GM21717 (cell line): ENCODE results near the gene TTLL9.

Experiments used
- ATAC-seq: cut with Tn5 transposase; IDR thresholded peaks from one replicate; pipeline ENCODE4 v1.9.1; 2021; ENCODE audit warnings: mild to moderate bottlenecking, moderate library complexity; ENCODE audit not compliant: unreplicated experiment

TTLL9 gene

GRCh38 chr20:31974296-31974695, 103.9 kb downstream of the TTLL9 start:
- no peak for ATAC-seq

DNA sequence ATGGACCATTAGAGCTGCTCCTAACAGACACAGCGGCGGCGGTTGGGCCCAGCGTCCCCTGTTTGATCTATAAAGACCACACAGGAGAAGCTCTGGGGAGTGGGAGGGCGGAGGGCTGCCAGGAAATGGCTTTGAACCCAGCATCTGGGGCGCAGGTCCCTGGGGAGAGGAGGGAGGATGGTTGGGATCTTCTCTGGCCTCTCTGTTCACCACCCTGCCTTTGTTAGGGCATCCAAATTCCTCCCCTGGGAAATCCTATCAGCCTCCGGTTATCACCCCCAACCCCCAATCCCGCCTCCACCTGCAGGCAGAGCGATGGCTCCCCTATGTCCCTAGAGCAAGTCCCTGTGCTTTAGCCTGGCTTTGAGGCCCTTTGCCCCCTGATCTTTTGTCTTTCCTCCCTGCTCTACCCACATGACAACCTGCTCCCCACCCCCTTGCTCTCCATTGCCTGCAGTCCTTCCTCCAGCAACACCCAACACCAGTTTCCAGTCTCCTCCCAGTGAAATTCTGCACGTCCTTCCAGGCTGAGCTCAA, 104.6 kb downstream of the TTLL9 start:
- no peak for ATAC-seq

DNA sequence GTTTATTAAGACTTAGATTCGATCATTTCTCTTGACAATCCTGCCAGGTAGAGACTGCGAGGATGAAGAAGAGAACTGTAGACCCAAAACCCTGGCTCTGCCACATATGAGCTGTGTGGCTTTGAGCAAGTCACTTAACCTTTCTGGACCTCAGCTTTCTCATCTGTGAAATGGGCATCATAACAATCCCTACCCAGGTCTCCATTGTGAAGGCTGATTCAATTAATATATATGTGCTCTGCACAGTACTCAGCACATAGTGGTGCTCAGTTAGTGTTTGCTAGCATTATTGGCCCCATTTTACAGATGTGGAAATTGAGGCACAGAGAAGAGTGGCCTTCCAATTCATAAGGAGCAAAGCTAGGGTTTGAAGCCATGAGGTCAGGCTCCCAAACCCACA, 105.4 kb downstream of the TTLL9 start:
- no peak for ATAC-seq

- ATAC-seq, result no peak
These were observed 106.6 kb downstream of the TTLL9 start for GRCh38 chr20:31977080-31977479.

- ATAC-seq, result no peak
These were observed 109.4 kb downstream of the TTLL9 start for GRCh38 chr20:31979713-31980426.

DNA sequence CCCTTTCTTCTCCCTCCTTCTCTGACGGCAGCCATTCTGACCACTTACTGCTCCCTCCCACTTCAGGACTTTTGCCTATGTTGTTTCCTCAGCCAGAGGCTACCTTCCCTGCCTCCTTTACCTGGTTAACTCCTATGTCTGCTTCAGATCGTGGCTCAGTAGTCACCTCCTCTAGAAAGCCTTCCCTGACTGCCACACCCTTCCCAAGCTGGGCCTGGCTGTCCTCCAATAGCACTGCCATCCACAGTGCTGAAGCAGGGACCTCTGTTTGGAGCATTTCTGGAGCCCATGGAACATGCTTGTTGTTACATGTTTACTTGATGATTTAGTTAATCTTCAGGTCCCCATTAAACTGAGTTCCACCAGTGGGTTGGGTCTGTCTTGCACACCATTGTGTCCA, 111.3 kb downstream of the TTLL9 start:
- no peak for ATAC-seq

DNA sequence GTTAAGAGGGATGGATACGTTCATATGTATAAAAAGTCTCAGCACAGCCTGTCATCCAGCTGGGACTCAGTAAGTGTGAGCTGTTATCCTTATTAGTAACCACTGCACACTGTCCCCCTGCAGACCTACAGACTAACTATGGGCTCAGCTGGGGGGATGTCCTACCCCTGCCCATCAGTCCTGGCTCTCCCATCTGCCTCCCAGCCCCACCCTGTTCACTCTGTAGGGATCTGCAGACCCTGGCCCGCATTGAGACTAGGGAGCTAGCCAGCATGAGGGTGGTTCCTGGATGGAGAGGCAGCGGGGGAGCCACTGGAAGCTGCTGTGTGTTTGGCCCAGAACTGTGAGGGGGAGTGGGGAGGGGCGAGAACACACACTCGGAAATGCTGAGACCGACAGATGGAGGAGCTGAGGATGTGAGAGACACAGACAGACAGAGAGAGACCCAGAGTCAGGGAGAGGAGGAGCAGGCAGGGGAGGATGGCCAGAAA, 114.6 kb downstream of the TTLL9 start:
- ATAC-seq, result no peak

DNA sequence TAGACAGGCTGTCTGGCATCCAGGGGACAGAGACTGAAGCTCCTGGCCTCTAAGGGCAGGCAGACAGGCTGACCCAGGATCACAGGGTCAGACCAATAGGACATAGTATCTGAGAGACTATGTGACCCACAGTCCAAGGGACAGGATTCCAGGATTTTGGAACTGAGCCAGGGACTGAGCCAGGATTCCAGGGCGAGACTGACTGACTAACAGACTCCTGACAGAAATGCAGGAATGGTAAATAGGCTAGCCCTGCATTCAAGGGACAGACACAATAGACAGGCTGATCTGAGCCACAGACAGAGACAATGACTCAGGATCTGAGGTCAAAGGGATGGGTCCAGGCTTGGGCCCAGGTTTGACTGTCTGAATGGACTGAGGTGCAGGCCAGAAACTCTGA, 117.3 kb downstream of the TTLL9 start:
- no peak for ATAC-seq

GRCh38 chr20:31988430-31989015, 118.1 kb downstream of the TTLL9 start:
- no peak for ATAC-seq

DNA sequence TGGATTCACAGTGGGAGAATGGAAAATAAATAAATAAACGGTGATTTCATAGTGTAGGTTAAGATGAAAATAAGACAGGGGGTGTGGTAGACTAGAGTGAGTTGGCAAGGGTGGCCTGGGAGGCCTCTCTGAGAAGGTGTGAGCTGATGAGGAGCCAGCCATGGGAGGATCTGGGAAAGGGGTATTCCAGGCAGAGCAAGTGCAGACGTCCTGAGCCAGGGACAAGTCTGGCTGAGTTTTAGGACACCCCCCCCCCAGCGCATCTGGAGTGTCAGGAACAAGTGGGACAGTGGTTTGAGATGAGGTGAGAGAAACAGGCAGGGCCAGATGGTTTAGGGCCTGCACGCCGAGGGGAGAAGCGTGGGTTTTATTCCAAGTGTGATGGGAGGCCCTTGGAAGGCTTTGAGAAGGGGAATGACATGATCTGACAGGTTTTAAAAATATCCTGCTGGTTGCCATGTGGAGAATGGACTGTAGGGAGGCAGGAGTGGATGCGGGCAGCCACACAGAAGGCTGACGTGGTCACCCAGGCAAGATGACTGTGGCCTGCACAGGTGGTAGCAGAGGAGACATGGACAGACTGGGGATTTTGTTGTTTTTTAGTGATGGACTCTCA, 118.7 kb downstream of the TTLL9 start:
- no peak for ATAC-seq

DNA sequence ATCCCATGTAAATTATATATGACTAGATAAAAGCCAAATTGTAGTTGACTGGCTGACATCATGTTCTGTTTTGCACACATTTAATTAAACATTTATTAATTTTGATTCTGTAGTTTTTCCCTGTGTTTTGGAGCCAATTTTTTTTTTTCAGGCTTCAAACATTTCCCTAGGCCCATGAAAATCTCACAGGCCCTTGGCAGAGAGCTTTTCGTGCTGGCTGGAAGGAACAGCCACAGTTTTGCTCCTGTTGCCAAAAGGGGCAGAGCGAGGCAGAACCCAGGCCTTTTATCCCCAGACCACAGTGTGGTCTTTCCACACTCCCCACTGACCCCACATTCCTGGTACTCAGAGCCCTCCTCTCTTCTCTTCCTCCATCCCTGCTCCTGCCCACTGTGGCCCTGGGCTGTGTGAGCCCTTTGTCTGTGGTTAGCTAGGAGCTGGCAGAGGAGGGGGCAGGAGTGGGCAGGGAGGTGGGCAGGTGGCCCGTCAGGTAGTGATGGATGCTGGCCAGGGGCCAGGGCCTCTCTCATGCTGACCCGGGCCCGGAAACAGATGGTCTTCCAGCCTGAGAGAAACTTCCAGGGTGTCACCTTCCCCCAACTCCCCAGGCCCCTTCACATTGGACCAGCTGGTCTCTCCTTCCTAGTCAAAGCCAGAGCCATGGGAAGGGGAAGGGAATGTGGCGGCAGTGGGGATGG, 120.4 kb downstream of the TTLL9 start:
- ATAC-seq, result no peak

DNA sequence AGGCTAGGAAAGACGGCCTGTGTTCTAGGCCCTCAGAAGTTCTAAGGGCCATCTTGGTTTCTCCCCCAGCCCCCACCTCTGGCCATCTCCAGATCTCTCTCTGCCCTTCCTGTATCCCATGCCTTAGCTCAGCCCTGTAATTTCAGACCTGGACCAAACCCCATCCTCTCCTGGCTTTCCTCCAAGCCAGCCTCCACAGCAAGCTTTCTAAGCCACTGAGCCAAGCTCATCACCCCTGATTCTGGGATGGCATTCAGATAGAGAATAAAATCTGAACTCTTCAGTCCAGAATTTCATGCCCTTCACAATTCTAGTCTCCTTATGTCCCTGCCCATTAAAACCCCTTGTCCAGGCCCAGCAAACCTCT, 120.9 kb downstream of the TTLL9 start:
- ATAC-seq, result no peak

- ATAC-seq, result no peak
These were observed 121.7 kb downstream of the TTLL9 start for GRCh38 chr20:31992086-31992485.
